Breast epithelium (tissue), 3 donors: ENCODE measurements around the gene CLK4.

ENCODE experiments used
- CTCF ChIP-seq, 3 donors: fragments of 450-650 bp; IDR thresholded peaks; one replicate each; pipeline ENCODE4 v1.5.1; 2016 to 2017; ENCODE audit warnings: antibody characterized with exemption in 3 of 3, mild to moderate bottlenecking in 3 of 3, moderate library complexity in 3 of 3
- POLR2A ChIP-seq: fragments of 450-650 bp; IDR thresholded peaks from one replicate; pipeline ENCODE4 v1.6.1; 2016; ENCODE audit warnings: antibody characterized with exemption, mild to moderate bottlenecking, moderate library complexity
- POLR2AphosphoS5 ChIP-seq, 3 donors: sonication (generic); formaldehyde crosslinking; IDR thresholded peaks; one replicate each; pipeline ENCODE4 v1.6.1; 2017; ENCODE audit warnings: antibody characterized with exemption in 3 of 3

- TF ChIP-seq CTCF (IDR thresholded peaks at IDR 0.05) (no peak), POLR2A (no peak), POLR2AphosphoS5 (IDR thresholded peaks at IDR 0.05) (no peak)
These were observed 44.8 kb upstream of the CLK4 start for GRCh38 chr5:178671602-178672144.
